Esophagus squamous epithelium (tissue), 4 donors: ENCODE data around the gene CXXC5.

Experiments used
- POLR2A ChIP-seq, 4 donors: fragments of 450-650 bp; IDR thresholded peaks; one replicate each; pipeline ENCODE4 v1.6.1; 2017; ENCODE audit warnings: antibody characterized with exemption in 4 of 4, mild to moderate bottlenecking in 4 of 4, moderate library complexity in 3 of 4
- TF ChIP-seq, protein P1 (sequence below), 6 experiments: fragments of 450-650 bp in 4 of 6; fragments of 200-600 bp in 2 of 6; sonication (generic) in 2 of 6; IDR thresholded peaks; one replicate each; pipeline ENCODE4 v1.5.1; 2016 to 2019; ENCODE audit warnings: antibody characterized with exemption in 6 of 6, mild to moderate bottlenecking in 4 of 6, moderate library complexity in 4 of 6

DNA sequence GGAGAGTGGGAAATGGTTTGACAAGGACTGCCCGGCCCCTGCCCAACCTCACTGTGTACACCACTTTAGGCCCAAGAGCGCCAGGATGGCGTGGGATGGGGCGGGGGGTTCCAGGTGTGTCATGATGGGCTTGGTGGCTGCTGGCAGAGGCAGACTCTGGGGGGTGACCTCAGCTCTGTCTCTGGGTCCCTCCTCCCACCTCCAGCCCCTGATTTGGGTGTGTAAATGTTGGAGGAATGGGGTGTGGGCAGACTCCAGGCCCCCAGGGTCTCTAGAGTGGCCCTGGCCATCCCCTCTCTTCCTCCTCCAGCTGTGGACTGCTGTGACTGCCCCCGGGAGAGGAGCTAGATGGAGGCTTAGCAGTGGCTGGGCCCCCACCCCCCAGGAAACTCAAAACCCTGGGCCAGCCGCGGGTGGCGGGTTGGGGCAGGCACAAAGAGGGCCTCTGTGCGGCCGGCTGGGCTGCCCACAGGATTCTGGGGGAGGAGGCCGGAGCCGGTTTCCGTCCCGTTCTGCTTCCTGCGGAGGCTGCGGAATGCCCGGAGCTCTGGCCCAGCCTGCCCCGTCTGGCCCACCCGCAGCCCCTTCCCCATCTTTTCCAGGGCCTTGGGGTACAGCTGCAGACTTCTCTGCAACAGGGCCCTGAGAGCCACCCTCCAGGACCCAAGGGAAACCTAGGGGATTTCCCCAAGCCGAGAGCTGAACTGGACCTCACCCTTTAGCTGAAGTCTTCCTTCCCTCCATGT is 23.1 kb downstream of the CXXC5 start:
- TF ChIP-seq POLR2A (IDR thresholded peaks at IDR 0.05) = no peak
- TF ChIP-seq, protein P1, sequence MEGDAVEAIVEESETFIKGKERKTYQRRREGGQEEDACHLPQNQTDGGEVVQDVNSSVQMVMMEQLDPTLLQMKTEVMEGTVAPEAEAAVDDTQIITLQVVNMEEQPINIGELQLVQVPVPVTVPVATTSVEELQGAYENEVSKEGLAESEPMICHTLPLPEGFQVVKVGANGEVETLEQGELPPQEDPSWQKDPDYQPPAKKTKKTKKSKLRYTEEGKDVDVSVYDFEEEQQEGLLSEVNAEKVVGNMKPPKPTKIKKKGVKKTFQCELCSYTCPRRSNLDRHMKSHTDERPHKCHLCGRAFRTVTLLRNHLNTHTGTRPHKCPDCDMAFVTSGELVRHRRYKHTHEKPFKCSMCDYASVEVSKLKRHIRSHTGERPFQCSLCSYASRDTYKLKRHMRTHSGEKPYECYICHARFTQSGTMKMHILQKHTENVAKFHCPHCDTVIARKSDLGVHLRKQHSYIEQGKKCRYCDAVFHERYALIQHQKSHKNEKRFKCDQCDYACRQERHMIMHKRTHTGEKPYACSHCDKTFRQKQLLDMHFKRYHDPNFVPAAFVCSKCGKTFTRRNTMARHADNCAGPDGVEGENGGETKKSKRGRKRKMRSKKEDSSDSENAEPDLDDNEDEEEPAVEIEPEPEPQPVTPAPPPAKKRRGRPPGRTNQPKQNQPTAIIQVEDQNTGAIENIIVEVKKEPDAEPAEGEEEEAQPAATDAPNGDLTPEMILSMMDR (IDR thresholded peaks at IDR 0.05) = no peak
